Measurements from ENCODE around the gene APOL6. TPM values are rescaled to one million over a fixed set of nuclear protein-coding genes. Genes with fewer than 3 reads are reported as not detected.

The APOL6 gene, protein sequence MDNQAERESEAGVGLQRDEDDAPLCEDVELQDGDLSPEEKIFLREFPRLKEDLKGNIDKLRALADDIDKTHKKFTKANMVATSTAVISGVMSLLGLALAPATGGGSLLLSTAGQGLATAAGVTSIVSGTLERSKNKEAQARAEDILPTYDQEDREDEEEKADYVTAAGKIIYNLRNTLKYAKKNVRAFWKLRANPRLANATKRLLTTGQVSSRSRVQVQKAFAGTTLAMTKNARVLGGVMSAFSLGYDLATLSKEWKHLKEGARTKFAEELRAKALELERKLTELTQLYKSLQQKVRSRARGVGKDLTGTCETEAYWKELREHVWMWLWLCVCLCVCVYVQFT
- total RNA-seq = 7.2 and 13.3 TPM in 2 replicates

DNA sequence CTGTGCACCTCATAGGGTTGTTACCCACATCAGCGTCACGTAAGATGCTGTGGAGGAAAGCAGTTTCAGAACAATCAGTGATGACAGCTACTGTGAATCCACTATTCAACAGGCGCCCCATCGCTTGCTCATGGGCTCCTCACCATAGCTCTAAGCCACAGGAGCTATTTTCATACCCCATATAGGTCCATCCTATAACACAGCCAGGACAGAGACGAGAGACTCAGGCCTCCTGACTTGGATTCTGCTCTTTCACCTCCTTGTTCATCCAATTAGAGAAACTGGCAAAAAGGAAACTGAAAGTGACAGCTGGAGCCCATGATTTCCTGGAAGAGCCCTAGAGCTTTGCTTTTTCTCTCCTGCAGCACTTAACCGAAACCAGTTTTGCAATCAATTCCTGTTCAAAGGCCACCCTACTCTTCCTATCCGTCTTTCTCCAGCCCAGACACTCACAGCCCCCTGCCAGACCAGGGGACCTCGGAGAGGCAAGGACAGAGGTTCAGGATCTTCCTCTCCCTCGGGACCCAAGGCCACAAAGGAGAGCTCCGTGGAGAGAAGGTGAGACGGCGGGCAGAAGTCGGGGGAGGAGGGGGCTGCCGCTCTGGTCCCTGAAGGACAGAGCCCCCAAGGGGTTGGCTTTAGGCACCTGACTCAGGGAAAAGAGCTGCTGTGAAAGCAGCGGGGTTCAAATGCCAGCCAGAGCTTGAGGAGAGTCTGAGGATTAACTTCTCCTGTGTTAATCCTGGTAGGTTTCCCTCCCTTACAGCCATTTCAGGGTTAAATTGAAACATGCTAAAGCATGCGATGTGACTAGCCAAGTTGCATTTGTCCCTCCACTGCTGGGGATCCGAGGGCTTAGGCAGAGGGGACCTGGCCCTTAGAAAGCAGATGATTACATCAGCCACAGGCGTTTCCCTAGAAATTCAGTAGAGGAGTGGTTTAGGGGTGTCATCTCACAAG lies at the start of gene APOL6:
Gene APOL6, plus strand, starts transcription at position 381 of the 960 bp plus-strand sequence. CDS start 7,980 bp downstream, outside the sequence.
- DNase-seq (ENCODE audit: low read depth in 2 of 2) = peak; percentile 79 to 80

DNA sequence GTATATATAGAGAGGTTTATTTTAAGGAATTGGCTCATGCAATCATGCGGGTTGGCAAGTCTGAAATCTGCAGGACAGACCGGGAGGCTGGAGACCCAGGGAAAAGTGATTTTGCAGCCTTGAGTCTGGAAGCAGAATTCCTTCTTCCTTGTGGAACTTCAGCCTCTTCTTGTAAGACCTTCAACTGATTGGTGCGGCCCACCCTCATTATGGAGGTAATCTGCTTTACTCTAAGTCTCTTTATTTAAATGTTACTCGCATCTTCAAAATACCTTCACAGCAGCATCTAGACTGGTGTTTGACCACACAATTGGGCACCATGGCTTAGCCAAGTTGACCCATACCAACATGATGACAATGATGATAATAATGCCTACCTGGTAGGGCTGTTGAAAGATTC lies 48.9 kb upstream of the APOL6 start:
- no peak for DNase-seq (ENCODE audit: low read depth in 2 of 2)

DNA sequence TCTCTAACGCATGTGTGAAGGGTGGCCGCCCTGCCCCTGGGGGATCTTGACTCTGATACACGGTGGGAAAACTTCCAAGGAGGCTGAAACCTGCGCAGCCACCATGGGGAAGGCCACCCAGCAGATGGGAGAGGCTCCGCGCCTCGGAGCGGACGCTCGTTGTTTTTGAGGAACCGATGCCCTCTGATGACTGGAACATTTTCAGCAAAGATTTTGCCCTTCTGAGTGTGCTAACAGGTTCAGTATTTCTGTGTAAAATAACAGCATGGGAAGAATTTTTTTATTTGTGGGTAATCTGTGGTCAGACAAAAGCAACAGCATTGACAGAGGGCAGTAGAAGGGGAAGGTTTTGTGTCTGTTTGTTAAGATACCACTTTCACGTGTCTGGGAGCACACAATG lies 47.8 kb upstream of the APOL6 start:
- no peak for DNase-seq (ENCODE audit: low read depth in 2 of 2)

DNA sequence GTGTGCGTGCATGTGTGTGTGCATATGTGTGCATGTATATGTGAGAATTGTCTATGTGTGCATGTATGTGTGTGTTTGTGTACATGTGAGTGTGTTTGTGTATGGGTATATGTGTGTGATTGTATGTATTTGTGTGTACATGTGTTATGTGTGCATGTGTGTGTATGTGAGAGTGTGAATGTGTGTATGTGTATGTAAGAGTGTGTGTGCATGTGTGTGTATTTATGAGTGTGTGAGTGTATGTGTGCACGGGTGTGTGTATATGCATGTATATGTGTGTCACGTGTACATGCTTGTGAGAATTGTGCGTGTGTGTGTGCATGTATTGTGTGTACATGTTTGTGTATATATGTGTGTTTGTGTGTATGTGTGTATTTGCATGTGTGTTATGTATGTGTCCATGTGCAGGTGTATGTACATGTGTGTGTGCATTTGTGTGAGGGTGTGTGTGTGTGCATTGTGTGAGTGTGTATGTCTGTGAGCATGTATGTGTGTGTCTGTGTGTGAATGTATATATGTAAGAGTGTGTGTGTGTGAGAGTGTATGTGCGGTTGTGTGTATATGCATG lies 47.1 kb upstream of the APOL6 start:
- no peak for DNase-seq (ENCODE audit: low read depth in 2 of 2)

DNA sequence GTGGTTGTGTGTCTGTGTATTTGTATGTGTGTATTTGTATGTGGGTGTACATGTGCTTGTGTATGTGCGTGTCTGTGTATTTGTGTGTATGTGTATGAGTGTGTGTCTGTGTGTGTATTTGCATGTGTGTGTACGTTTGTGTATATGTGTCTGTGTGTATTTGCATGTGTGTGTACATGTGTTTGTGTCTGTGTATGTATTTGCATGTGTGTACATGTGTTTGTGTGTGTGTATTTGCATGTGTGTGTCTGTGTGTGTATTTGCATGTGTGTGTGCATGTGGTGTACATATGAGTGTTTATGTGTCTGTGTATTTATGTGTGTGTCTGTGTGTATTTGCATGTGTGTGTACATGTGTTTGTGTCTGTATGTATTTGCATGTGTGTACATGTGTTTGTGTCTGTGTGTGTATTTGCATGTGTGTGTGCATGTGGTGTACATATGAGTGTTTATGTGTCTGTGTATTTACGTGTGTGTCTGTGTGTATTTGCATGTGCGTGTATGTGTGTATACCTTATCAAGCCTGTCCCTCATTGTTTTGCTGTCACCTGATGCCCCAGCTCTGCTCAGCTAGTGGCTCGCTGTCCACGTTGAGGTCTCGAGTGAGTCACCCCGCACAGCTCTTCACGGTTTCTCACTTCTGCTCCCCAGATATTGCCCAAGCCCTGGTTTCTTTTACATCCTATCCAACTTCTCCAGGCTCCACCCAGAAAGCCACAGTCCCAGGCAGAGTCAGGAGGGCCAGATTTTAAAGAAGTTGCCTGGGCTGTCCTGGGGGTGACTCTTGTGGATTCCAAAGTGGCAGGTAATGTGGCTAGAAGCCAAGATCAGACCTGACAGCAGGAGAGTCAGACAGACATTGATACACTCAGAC lies 46.3 kb upstream of the APOL6 start:
- no peak for DNase-seq (ENCODE audit: low read depth in 2 of 2)

DNA sequence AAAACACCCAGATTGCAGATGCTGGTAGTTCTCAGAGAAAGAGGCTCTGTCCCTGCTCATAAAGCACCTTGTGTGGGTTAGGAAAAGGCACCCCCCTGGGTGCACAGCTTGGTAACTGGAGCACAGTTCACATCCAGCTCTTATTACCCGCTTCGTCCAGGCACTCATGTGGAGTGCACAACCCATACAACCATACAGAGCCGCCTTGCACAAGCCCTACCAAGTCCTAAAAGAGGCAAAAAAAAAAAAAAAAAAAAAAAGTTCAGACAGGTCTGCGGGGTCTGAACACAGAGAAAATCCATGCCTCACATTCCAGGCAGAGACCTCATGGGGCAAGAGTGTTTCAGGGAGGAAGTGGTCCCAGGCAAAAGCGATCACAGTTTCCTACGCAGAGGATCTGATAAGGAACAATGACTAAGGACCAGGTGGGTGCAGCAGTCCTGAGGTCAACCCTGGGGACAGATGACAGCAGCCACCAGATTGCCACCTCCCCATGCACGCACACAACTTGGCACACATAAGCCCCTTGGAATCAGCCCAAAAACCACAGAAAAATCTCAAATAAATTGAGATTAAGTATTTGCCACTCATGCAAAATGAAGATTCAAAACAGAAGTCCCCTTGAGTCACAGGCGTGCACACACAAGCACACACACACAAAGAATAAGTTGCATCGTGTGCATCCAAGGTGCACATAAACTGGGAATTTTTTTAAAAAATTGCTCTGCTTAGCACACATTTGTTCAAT lies 43.5 kb upstream of the APOL6 start:
- no peak for DNase-seq (ENCODE audit: low read depth in 2 of 2)

DNA sequence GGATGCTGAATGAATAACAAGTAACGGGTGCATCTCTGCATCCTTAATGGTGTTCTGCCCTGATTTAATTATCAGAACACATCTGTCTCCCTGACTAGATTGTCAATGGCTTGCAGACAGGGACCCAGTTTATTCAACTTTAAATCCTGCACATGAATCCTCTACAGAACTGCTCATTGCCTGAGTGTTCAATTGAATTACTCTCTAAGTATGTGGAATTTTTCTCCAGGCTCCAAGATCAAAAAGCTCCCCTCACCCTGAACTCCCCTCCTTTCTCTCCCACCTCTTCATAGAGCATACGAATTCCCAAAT lies 42.9 kb upstream of the APOL6 start:
- no peak for DNase-seq (ENCODE audit: low read depth in 2 of 2)

DNA sequence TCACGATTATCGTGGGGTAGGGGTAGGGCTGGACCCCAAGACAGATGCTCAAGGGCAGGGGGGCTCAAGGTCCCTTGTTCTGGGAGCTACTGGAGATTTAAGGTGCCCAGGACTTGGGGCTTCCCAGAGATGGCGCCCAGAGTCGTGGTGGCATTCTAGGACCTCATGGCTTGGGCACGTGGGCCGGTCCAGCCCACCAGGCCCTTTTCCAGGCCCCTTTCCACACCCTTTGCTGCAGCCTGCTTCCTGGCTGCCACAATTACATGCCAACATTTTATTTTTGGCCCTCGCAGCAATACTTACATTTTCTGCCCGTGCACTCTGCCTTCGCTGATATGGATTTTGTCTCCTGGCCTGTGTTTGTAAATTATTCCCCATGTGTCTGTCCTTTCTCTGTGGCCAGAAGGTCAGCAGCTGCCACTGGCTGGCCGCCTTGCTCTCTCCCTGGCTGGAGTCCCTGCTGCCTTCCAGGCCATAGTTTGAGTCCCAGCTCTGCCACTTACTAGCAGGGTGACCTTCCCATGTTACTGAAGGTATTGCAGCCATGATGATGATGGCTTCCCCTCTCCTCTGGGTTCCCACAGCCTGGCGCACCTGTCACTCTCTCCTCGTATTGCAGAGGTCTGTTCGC lies 42.3 kb upstream of the APOL6 start:
- no peak for DNase-seq (ENCODE audit: low read depth in 2 of 2)

DNA sequence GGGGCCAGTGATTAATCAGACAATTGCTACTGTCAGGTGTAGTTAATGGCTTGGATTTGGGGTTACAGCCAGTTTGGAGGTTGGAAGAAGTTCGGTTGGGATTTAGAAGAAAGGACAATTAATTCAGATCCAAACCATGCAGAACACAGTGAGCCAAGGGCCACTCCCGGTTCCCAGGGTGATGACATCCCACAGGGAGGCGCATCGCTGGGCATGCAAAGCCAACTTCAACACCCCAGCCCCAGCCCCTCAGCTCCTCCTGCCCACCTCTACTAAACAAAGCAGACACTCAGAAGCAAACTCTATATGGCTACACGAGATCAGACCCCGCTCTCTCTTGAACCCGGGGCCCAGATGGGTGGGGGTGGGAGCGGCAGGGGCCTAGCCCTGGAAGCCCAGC lies 41.3 kb upstream of the APOL6 start:
- no peak for DNase-seq (ENCODE audit: low read depth in 2 of 2)

DNA sequence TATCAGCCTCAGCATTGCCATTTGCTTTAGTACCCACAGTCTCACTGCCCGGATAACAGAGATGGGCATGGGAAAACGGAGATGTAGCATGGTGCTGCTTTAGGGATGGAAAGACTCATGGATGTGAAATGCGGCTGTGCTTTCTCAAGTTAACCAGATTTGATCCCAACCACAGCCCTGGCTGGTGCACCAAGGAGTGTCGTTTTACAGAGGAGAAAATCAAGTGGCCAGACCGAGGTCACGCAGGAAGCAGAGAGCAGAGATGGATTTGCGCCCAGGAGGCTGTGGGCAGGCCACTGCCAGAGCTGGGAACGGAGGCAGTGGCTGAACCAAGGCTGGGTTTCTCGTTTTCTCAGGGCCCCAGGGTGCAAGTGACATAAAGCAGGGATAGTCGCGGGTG lies 40.2 kb upstream of the APOL6 start:
- no peak for DNase-seq (ENCODE audit: low read depth in 2 of 2)

DNA sequence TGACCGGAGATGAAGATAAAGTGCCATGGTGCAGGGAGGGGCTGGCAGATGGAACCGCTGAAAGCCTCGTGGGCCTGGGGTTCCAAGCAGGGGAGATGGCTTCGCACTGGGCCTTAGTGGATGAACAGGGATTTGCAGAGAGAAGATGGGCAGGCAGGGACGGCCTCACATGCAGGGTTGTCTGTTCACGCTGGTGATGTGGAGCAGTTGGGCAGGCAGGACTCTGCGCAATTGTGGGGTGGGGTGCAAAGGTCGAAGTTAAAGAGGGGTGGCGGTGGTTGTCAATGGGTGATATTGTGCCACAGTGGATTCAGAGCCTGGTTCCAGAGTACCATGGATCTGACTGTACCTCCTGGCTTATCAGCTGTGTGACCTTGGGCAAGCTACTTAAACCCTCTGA lies 39.0 kb upstream of the APOL6 start:
- no peak for DNase-seq (ENCODE audit: low read depth in 2 of 2)

DNA sequence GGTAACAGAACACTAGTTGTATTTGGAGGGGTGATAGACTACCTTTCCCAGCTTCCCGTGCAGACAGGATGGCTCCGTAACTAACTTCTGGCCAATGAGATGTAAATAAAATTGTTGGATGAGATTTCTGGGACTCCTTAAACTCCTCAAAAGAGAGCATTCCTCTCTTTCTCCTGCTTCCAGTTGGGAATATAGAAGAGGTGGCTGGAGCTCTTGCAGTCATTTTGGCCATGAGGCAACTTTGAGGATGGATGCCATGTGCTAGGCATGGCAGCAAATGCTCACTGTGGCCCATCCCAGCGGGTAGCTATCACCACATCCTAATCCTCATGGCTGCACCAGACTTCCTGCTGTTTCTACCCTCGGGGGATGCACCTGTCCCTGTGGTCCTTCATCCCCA lies 38.5 kb upstream of the APOL6 start:
- DNase-seq (ENCODE audit: low read depth in 2 of 2) = no peak

DNA sequence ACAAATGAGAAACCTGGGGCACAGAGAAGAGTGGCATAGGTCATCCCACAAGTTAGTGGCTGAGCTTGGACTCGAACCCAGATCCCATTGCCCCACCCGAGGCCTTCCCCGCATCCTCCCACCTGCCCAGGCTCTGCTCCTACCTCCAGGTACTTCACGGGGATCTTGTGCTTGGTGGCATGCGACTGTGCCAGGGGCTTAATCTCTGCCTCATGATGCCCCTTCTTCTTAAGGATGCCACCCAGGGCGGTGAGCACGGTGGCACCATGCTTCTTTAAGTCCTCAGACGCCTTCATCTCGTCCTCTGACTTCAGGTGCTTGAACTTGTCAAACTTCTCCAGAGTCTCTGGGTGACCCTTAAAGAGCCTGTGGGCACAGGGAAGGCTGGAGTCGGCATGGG lies 37.5 kb upstream of the APOL6 start:
- DNase-seq (ENCODE audit: low read depth in 2 of 2) = no peak

DNA sequence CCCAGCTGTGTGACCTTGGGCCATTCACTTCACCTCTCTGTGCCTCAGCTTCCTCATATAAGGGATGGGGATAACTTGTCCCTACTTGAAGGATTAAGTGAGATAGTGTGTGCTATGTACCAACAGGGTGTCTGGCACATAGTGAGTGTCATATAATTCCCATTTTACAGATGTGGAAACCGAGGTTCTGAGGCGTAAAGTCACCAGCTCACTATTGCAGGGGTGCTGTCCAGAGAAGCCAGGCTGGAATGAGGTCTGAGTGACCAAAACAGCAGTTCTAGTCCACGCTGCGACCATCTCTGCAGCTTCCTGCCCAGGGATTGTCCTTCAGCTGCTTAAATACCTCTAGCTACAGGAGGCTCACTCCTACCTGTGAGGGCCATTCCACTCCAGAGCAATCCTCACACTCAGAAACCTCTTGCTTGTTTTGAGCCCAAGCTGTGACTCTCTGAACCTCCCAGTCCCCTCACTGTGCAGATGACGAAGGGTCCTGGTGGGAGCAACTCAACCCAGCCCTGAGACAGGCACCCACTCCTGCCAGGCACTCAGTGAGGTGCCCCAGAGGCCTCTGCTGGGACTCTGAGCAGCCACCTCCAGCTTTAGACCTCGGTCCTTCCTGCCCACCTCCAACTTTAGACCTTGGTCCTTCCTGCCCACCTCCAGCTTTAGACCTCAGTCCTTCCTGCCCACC lies 36.9 kb upstream of the APOL6 start:
- no peak for DNase-seq (ENCODE audit: low read depth in 2 of 2)

DNA sequence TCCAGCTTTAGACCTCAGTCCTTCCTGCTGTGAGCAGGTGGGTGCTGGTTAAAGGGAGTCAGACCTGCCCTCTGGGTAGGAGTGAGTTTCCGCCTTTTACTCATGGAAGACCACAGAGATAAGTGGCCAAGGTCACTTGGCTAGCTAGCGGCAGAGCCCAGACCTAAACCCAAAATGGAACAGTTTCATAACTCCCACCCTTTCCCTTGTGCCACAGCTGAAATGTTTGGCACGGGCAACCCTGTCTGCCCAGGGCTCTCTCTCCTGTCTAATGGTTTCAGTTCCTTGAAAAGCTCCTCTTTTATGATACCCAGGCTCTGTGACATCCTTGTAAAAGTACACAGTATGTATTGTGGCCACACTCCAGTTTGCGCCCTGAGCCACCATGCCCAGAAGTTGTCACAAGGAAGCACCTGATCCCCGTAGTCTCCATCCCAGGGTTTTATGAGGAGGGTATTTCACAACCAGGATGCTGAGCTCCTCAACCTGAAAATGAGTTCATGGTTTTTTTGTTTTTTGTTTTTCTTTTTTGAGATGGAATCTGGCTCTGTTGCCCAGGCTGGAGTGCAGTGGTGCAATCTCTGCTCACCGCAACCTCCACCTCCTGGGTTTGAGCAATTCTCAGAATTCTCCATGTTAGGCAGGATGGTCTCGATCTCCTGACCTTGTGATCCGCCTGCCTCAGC lies 36.2 kb upstream of the APOL6 start:
- DNase-seq (ENCODE audit: low read depth in 2 of 2) = no peak

DNA sequence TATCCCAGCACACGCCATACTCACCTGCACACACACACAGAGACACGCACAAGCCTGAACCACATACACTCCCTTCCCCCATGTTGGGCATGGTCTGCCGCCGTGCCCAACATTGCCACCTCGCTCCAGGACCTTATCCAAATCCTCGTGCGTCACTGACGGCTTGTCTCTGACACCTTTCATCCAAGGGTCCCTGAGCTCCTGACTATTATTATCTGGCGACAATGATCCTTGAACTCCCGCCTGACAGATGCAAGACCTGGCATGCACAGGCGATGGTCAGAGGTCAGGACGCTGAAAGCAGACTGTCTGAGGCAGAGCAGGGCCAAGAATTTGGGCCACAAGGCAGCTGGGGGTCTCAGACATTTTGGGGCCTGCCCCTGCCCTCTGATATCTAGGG lies 35.3 kb upstream of the APOL6 start:
- DNase-seq (ENCODE audit: low read depth in 2 of 2) = no peak

DNA sequence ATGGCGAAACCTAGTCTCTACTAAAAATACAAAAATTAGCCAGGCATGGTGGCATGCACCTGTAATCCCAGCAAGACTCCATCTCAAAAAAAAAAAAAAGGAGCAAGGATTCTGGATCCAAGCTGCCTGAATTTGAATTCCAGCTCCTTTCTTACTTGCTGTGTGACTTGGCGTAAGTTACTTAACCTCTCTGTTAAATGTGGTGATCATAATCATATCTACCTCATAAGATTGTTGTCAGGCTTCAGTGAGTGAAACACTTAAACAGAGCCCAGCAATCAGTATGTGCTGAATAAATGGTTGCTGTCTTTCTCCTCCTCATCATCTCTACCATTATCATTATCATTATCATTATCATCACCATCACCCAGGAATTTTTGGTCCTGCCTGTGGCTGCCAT lies 33.8 kb upstream of the APOL6 start:
- DNase-seq (ENCODE audit: low read depth in 2 of 2) = no peak

DNA sequence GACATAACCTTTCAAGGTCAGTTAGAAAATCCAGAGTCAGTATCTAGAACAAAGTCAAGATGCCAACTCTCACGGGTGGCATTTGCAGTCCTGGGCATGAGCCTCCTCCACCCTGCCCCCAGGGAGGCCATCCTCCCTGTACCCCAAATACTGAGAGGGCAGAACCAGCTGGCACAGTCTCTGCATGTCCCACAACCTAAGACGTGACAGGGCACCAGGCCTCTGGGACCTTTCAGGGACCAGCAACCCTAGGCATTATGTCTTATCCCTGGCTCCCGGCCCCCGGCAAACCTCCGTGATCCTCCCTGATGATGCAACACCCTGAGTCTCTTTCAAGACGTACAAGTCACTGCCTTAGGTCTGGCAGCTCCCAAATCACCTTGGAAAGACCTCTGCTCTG lies 33.1 kb upstream of the APOL6 start:
- DNase-seq (ENCODE audit: low read depth in 2 of 2) = no peak

DNA sequence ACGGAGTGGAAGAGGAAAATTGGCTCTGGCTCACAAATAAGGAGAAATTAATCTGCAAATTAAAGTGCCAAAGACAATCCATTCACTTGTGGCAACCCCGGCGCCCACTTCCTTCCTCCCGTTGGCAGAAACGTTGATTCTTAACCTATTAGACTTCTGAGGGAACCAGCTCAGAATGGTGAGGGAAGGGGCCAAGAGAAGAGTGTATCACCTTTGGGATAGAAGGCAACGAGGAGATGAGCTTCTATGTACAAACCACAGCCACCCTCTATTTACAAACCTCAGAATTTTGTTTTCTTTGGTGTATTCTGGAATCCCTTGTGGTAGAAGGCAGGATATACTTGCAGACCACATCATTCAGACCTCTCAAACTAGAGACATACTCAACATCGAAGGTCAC lies 32.2 kb upstream of the APOL6 start:
- DNase-seq (ENCODE audit: low read depth in 2 of 2) = no peak
